GM19240 (cell line): ENCODE measurements around the gene MAP3K3.
A peak's percentile ranks its signal among the peaks of the same experiment; 100 is the strongest.

Experiments used
- DNase-seq: peaks from one replicate; pipeline ENCODE4 v3.0.0; 2011; ENCODE audit warnings: low spot score; ENCODE audit not compliant: insufficient read length

MAP3K3 gene

GRCh38 chr17:63693411-63694113 lies 71.3 kb downstream of the MAP3K3 start:
- no peak for DNase-seq

DNA sequence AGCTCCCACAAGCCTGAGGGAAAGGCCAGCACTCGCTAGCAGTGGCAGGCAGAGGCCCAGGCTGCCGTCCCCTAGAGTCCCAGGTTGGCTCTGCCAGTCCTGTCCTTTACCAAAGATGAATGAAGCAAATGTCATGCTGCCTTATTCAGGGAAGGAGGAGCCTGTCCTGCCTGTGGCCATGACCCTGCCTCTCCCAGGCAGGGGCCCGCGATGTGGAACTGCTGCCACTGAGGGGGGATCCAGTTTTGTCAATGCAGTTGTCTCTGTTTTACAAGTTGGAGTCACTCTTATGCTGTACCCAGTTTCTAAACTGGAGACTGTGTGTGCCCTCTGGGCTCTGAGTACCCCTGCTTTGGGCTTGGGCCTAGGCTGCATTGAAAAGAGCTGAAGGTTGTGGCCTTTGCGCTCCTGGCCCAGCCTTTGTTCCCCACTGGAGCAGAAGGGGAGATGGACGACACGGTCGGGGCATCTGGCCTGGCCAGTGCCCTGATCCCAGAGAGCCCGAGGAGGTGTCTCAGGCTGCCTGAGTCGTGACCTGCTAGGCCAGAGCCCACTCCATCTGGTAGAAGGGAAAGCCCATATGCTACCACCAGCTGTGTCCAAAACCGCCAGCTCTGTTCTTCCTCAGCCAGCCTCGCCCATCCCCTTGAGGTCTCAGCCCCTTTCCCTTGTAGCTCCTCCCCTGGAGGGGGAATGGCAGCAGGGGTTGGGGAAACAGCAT lies 72.2 kb downstream of the MAP3K3 start:
- no peak for DNase-seq

DNA sequence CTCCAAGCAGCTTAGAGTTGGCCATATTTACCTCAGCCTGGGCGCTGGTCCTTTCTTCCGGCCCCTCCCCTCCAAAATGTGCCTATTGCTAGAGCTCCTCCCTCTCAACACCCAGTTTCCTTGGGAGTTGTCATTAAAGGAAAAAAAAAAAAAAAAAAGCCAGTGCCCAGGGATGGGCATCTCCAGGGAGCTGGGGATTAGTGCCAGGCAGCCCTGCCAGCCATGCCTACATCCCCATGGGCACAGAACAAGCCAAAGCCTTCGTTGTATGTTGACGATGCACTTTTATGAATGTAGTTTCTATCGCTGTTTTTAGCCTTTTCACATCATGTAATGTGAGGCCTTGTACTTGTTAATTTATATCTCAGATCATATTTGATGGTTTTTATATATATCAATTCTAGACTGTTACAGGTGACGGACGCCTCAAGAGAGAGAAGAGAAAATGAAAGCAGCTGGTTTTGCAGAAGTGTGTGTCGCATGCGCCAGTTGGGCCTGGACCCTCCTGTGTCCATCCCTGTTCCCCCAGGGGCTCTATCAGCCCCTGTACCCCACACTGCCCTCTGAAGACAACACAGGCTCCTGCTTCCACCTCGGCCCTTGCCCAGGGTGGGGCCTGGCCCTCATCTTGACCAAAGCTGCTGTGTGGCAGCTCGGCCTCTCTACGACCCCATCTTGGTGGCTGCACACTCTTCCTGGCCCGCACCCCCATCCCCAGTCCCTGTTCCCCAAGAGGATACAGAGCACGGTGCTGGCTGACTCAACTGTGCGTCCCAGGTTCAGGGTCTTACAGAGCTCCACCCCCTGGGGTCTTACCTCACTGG lies 72.9 kb downstream of the MAP3K3 start:
- no peak for DNase-seq

GRCh38 chr17:63695889-63696288 lies 73.7 kb downstream of the MAP3K3 start:
- no peak for DNase-seq

- peak; percentile 30 for DNase-seq
These were observed 74.3 kb downstream of the MAP3K3 start for GRCh38 chr17:63696381-63696961.

DNA sequence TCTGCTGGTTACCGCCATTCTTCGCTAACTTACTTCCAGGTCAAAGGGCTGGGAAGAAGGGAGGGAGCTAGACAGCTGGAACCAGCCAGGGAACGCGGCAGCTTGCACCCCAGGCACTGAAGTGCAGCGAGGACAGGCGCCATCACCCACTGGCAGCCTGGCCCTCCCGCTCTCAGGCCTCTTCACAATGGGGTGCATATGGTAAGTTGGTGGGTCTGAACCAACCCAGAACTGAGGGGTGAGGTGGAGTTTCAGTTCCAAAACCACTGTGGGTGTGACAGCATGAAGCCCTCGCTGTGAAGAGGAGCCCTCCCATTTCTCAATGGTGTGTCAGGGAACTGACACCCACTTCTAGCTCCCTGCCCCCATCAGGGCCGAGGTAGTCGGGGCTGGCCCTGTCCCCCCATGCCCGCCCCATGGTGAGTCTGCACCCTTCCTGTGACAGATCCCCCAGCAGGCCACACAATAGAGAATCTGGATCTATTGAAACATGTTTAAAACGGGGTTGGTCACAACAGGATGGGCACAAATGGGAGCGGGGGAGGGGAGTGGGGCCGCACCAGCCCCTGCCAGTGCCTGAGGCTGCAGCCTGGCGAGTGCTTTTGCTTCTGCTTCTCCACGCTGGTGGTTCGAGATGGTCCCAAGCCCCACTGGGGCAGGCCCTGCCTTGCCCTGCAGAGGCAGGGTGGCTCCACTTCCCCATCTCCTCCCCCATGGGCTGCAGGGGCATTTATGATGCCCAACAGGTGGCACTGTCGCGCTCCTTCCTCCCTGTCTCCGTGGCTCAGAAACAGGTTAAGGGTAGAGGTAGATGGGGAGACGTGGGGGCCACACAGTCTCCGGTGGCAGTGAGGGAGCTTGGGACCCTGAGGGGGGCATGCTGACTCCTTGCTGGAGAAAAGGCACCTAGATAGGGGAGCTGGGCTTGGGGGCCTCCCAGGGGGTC lies 75.4 kb downstream of the MAP3K3 start:
- DNase-seq, result peak; percentile 57

GRCh38 chr17:63698381-63698885 lies 76.2 kb downstream of the MAP3K3 start:
- DNase-seq, result no peak

- no peak for DNase-seq
These were observed 76.8 kb downstream of the MAP3K3 start for GRCh38 chr17:63698886-63699637.

GRCh38 chr17:63699638-63700527 lies 77.7 kb downstream of the MAP3K3 start, which contains the start of gene LIMD2:
TSS of gene LIMD2 (minus strand) at chr17:63700125. CDS start at chr17:63699298, 827 bp downstream.
- DNase-seq, result no peak

GRCh38 chr17:63700528-63701455 lies 78.6 kb downstream of the MAP3K3 start:
- no peak for DNase-seq

DNA sequence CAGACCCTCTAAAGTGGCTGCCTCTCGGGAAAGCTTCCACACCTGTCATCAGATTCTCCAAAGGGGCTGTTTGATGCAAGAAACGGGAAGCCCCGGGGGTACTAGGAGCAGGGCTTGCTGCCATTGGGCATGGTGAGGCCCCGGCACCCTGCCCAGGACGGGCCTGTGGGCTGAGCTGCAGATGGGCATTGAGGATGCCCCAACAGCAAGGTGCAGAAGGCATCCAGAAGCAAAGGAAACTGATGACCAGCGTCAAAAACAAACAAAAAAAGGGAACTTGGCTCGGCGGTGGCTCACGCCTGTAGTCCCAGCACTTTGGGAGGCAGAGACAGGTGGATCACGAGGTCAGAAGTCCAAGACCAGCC lies 79.2 kb downstream of the MAP3K3 start:
- no peak for DNase-seq

DNA sequence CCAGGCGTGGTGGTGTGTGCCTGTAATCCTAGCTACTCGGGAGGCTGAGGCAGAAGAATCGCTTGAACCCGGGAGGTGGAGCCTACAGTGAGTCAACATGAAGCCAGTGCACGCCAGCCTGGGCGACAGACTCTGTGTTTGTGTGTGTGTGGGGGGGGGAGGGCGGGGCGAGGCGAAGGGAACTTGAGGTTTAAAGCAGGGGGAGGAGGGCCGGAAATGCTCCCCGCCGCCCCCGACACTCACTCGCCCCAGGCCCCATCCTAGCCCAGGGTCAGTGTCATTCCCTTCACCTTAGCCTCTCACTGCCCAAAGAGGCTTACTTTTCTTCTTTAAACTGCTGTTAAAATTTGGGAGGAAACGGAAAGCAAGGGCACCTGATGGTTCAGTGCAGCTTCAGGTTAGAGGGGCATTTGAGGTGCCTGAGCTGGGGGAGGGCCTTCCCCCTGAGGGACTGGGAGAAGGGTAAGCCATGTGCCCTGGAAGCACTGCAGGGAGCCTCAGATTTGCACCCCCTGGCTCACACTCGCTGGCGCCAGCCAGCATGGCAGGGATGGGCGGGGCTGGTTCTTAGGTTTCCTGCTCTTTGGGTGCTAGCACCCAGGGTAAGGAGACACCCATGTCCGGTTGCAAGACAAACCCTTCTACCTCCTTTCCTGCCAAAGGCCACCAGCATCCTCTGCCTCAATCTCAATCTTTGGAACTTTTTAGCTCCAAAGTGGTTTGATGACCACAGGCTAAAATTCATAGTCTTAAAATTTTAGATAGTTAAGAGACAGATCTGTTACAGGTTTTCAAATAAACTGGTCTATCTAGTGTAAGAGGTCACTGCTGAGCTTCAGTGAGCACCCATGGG lies 79.9 kb downstream of the MAP3K3 start:
- DNase-seq, result peak; percentile 48

- no peak for DNase-seq
These were observed 80.5 kb downstream of the MAP3K3 start for GRCh38 chr17:63702721-63703015.

GRCh38 chr17:63703029-63703428 lies 80.8 kb downstream of the MAP3K3 start:
- no peak for DNase-seq

DNA sequence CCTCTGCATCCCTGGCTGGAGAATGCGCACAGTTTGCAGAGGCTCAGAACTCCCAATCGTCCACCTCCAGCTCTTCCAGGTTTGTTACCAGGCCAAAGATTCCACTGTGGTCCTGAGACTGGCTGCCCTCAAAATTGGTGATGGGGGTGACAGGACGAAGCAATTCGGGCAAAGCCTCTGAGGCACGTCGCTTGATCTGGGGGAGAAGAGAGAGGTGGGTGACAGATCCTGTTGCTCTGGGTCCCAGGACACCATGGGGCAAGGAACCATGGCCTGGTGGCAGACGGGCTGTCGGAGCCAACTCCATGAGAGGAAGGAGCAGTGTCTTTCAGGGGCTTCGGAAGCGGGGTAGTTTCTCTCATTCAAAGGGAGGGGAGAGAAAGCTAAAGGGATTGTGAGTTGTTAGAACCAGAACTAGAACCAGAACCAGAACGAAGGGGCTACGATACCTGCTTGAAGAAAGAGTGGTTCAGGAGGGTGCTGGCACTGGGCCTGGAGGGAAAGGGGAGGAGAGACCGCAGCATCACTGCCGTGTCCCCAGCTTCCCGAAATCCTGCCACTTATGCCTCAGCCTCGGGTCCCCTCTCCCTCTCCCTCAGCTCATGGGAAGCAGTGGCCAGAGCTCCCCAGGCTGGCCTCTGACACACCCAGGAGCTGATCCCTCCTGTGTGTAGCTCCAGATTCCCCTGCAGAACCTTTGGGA lies 81.5 kb downstream of the MAP3K3 start:
- DNase-seq, result no peak

DNA sequence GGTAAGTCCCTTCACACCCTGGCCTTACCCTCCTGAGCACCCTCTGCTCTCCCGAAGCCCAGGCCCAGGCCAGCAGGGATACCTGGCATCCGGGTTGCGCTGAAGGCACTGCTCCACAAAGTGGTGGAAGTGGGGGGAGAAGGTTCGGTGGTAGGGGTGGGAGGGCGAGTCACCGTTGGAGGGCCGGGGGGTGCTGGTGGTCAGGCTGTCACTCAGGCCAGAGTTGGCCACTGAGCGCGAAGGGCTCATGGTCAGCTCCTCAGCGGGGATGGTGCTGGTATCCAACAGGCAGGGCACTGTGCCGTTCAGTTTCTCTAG lies 82.0 kb downstream of the MAP3K3 start:
- no peak for DNase-seq
